RPMI7951 (cell line): Measurements from ENCODE around the gene ARFGAP1. TPM values are rescaled to one million over a fixed set of nuclear protein-coding genes. Genes with fewer than 3 reads are reported as not detected.
A peak's percentile ranks its signal among the peaks of the same experiment; 100 is the strongest.

Experiments
- DNase-seq: peaks from one replicate; pipeline ENCODE4 v3.0.0-alpha.2; 2012; ENCODE audit warnings: low read depth
- total RNA-seq: library from RNA; depleted of rRNA; stranded (reverse); fragments of >200 nt; shearing (Covaris generic); gene quantifications from 2 replicates; pipeline ENCODE4 v1.2.3, GENCODE V29; 2014

Gene ARFGAP1
- total RNA-seq, 1 experiment from 2014 or later = 29.0 TPM

DNA sequence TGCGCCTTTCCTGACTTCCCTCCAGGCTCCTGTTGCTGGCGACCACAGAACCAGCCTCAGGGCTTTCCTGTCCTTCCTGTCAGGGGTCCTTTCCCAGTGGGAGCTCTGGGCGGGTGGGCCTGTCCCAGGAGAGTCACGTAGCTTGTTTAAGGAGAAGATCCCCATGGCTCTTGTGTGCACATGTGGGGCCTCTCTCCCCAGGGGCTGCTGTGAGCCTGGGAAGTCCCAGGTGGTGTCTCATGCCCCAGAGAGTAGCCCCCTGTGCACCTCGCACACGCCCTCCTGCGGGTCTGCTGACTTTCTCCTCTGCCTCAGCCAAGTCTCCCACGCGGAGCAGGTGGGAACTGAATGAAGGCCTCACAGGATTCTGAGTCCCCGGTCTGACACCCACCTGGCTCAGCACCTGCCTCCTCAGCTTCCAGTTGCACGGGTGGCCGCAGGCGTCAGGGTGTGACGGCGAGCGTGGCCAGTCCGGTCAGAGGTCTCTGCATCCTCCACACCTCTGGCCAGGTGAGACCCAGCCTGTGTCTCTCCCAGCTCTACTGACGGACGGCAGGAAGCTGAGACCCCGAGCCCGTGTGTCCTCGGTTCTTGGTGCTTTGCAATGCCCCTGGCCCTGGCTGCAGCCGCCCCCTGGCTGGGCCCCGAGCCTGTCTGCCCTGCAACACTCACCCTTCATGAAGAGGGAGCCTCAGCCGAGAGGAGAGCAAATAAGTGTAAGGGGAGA, 12.7 kb upstream of the ARFGAP1 start:
- no peak for DNase-seq

DNA sequence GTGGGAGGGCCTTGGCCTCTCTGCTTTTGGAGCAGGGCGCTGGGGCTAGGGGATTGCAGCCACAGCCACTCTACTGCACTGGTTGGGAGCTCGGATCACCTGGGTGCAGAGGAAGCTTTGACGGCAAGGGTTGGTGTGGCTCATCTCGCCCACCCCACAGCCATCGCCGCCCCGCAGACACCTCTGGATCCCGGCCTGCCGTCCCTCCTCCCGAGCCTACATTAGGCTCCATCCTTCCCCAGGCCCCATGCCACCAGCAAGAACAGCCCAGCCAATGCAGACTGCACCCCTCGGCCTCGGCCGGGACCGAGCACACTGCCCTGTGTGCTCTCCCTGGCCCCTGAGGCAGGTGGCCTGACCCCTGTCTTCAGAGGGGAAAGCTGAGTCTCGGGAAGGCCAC, 12.1 kb upstream of the ARFGAP1 start:
- no peak for DNase-seq

DNA sequence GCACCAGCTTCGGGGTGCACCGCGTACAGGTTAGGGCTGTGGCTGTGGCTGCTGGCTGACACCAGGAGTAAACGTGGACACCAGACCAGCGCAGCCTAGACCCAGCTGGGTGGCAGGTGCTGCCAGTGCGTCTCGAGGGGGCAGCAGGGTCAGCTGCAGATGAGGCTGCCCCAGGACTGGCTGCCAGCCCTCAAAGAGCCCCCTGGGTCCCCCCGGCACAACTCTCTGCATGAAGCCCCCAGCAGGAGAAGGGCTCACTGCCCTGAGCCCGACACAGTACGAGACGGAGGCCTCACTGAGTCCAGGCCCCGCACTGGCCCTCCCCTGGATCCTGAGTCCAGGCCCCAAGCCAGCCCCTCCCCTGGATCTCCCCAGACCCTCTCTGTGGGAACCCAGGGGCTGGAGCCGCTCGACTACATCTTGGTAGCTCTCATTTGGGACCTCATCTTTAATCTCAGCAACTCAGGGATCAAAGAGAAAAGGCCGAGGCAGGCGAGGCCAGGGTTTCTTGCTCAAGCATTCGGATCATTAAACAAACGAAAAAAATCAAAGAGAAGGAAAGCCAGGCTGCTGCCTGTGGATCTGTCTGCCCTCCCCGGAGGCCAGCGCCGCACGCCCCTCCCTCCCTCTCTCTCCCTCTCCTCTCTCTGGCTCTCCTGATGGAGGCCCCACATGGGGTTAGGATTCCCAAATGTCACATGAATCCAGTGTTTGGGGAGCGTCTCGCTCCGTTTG, 11.4 kb upstream of the ARFGAP1 start:
- no peak for DNase-seq

DNA sequence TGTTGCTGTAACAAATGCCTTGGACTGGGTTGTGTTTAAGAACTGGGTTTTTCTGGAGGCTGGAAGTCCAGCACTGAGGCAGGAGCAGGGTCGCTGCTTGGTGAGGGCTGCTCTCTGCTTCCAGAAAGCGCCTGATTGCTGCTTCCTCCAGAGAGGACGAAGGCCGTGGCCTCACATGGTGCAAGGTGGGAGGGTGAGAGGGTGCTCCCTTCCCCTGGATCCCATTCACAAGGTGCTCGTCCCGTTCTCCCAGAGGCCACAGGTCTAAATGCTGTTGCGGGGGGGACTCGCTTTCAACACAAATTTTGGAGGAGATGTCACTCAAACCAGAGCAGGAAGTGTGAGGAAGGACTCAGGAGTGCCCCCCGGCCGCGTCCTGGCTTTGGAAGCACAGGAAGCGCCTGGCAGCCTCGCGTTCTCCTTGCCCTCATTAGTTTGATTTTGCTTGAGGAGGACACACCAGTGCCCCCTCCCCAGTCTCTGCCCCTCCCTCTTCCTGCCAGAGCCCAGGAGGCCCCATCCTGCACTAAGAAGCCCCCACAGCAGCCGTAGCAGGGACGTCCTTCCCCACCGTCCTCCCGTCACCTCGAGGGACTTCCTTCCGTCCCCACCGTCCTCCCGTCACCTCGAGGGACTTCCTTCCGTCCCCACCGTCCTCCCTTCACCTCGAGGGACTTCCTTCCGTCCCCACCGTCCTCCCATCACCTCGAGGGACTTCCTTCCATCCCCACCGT, 10.7 kb upstream of the ARFGAP1 start:
- no peak for DNase-seq

DNA sequence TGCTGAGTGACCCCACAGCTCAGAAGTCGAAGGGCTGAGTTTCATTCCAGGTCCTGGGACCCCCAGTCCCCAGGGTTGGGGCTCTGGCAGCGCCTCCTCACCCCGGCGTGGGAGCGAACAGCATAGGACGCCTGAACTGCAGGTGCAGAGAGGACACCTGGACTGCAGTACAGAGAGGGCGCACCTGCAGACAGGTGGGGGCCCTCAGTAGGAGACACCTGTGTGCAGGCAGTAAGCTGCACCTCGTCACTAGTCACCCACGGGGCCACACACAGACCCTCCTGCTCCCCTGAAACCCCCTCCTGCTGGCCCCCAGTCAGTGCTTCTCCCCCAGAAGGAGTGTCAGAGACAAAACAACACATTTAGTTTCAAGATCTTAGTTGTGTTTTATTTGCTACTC, 9.8 kb upstream of the ARFGAP1 start:
- no peak for DNase-seq

DNA sequence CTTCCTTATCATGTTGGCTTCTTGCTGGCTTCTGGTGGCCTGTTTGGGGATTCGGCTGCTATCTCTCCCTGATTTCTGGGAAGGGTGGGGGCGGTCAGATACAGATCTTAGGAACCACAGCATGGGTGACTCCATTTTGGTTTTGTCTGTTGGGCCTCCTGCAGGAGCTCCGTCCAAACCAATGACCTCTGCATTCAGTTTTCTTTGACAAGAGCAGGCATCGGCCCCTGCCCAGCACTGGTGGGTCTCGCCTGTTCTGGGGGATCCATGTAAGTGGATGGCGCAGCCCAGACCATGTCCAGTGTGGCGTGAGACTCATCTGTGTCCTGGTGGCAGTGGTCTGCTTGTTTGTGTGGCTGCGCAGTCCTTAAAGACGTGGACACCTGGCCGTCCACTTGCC, 8.6 kb upstream of the ARFGAP1 start:
- DNase-seq = no peak

DNA sequence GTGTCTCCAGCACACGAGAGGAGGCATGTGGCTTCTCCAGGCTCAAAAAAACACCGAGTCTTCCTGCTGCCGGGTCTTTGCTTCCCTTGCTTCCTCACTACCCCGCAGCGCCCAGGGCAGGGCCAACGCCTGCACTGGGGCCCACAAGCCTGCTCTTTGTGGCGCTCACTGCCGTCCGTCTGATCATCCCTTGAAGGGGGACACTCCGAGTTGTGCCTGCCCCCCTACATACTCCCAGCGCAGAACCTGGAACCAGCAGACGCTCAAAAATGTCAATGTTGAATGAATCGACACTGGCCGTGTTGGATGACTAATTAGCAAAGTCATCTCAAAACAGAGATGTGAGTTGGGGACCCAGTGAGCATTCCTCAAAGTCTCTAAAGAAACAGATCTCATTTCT, 8.1 kb upstream of the ARFGAP1 start:
- no peak for DNase-seq

DNA sequence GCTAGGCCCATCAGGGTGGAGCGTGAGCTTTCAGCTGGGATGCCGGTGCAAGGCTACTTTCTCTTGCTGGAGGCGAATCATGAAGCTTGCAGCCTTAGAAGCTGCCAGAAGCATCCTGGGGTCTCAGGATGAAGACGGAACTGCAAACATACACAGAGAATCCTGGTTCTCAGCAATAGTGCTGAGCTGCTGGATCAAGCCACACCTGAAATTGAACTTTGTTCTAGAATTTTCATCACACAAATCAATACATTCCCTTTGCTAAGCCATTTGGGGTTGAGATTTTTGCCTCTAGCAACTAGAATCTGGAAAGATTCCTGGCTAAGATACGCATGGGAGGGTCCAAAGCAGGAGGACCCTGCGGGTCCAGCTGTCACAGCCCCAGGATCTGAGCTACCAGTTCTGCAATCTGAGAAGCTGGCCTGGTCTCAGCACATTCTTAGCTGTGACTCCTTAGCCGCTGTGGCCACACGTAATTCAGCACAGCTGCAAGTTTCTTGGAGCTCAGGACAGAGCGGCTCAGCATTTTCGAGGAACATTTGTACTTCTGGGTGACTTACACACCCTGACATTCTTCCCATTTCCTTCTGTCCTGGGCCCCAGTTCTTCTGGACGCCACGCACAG, 6.6 kb upstream of the ARFGAP1 start:
- peak; percentile 43 for DNase-seq

DNA sequence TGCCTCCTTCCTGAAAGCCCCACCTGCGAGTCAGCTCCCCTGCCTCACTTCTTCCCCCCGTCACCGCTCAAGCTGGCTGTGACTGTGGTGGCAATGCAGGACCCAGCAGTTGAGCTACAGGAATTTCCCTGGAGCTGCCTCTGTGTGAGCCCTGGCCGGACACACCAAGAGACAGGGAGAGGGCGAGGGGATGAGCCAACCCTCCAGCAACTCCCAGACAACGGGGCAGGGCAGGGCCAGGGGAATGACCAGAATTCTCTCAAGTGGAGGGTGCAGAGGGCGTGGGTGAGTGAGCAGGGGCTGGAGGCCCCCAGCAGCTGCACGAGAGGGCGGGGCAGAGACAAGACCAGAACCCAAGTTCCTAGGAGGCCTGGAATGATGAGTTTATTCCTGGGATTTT, 4.9 kb upstream of the ARFGAP1 start:
- DNase-seq = no peak

DNA sequence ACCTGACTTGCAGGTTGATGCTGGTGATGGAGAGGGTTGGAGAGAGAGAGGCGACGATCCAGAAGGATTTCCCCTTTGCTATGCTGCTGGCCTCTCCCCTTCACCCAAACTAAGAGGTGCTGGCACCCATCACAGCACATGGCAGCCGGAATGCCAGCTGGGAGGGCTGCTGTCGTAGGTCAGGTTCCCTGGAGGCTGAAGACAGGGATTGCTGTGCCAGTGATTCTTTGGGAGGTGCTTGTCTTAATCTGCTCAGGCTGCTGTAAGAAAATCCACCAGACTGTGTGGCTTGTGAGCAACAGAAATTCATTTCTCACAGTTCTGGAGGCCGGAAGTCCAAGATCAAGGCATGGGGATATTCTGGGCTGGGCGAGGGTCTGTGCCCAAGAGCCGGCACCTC, 4.4 kb upstream of the ARFGAP1 start:
- no peak for DNase-seq

DNA sequence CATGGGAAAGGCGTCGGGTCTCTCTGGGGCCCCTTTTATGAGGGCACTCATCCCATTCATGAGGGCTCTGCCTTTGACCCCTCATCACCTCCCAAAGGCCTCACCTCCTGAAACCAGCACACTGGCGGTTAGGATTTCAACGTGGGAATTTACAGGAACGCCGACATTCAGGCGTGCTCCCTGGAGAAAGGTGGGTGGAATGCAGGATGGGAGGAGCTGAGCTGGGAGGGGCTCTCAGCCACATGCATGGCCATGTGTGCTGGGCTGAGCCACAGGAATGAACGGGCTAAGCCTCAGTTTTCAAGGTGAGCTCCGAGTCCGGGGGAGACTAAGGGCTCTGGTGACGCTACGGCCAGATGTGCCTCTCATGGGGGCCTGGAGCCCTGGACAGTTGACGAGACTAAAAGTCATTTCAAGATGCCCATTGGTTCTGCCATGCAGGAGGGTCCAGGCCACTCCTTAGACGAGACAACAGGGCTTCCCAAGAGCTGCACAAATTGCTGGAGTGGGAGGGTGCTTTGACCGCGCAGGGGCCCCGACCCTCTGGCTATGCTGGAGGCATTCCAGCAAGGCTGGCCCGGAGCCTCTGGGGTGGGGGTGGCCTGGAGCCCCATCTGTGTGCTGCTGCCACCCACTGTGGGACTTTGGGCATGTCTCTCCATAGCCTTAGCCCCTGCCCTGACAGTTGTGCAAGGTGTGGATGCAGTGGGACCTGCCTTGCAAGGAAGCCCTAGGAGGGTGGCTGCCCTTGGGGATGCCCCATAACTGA, 3.8 kb upstream of the ARFGAP1 start:
- DNase-seq = no peak

DNA sequence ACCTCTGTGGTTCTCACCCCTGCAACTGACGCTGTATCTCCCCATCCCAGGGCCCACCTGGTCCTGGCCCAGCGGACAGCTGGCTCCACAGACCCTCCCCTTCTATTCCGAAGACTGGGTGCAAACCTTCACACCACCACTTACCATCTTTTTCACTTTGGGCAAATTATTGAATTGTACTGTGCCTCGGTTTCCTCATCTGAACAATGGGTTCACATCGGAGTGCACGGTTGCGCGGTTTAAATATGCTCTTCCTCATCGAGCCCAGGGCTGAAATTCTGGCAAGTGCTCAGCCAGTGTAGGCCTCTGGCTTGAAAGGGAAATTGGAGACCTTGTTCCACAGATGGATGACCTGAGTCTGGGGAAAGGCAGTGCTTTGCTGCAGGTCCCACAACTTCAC, 2.9 kb upstream of the ARFGAP1 start:
- DNase-seq = no peak

DNA sequence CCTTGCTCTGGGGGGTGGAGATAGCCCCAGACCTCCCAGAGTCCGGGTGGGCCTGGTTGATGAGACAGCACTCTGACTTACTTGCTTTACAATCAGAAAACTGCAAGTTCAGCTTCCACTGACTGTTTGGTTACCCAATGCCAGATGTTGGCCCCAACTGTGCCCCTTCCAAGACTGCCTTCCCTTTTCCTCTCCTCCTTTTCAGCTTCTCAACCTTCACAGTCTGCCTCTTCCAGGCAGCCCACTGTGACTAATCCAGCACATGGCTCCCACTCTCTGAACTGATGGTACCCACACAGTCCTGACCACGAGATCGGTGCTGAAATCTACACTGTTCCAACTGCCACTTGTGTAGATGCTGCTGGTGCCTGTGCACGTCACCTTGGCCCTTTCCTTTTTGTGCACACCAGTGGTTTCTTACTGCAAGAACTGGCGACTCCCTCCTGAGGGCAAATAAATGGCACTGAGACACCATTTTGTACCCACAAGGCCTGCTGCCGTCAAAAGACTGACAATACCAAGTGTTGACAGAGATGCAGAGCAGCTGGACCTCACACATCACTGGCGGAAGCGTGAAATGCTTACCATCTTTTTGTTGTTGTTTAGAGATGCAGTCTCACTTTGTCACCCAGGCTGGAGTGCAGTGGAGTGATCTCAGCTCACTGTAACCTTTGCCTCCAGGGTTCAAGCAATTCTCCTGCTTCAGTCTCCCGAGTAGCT, 1.8 kb upstream of the ARFGAP1 start:
- DNase-seq = no peak

DNA sequence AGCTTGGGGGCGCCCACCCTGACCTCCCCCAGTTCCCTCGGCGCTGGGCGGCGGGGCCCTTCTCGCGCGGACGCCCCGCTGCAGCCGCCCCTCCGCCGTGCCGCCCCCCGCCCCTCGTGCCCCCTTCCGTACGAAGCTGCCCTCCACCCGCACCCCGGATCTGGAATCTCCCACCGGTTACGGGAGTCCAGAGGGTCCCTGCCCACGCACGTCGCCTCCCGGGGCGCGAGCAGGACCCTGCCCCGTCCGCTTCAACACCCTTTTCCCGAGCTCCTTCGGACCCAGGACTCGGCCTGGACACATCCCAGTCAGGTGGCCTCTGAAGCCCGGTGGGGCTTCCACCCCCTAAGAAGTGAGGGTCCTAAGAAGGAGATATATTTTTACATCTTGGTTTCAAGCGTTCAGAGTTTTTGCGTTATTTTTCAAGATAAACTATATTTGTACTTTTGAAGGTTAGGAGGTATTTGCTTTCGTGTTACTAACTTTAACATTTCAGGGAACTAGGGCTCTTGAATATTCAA, 506 bp downstream of the ARFGAP1 start:
- DNase-seq = no peak

DNA sequence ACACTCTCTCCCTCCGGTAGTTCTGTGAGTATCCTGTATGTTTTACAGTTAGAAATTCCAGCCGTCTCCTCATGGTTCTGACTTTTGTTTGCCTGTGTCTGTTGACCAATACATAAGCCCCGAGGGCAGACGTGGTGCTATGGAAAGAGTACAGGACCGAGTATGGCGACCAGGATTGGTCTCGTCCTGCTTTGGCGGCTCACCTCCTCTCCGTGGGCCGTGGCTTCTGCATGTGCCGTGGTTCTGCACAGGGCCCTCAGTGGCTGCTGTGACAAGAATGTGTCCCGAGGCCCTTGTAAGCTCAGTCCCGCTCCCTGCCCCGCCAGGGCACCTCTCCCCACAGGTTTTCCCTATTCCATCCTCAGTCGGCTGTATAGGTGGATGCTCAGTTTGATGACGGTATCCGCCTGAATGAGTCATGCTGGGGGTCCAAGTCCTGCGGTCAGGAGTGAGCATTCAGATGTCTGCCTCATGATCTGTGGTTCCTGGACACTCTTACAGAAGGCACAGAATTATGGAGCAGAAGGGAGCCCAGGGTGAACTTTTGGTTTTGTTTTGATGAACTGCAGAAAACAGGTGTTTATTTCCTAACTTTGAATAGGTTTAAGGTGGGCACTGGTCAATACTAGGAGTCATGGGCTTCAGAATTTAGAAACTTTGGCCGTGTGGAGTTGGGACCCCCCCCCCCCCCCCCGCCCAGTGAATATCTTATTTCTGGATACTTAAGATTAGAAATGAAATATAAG, 1.2 kb downstream of the ARFGAP1 start:
- DNase-seq = peak; percentile 87

DNA sequence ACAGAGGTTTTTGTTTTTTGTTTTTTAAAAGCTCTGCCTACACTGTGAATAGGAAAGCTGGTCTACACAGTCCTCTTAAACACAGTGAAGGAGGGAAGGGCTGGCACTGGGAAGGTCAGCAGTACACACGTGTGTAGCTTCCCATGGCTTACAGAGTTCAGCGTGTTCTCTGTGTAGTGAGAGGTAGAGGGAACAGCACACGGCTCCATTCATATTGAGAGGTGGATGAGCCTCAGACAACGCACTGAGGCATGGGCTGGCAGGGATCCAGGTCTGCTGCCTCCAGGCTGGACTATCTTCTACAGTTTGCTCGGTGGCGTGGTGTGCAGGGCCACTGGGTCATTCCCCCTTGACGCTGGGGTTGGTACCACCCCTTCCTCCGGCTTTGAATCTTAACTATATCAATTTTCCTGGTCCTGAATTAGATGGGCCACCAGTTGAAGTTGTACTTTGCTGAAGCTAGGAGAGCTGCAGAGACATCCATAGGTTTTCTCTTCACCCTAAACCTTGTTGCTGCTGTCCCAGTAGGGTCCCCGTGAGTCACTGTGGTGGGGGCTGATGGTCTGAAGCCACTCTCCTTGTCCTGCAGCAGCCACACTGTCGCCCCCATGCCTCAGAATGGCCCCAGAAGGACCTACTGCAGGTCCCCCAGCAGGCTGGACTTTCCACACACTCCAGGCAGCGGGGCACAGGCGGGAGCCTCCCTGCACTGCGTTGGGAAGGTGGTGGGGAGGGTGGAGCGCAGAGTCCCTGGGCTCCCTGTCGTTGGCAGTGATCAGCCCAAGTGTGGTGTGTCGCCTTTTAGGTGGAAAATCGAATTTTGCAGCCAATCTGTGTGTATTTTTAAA, 2.0 kb downstream of the ARFGAP1 start:
- DNase-seq = peak; percentile 22

DNA sequence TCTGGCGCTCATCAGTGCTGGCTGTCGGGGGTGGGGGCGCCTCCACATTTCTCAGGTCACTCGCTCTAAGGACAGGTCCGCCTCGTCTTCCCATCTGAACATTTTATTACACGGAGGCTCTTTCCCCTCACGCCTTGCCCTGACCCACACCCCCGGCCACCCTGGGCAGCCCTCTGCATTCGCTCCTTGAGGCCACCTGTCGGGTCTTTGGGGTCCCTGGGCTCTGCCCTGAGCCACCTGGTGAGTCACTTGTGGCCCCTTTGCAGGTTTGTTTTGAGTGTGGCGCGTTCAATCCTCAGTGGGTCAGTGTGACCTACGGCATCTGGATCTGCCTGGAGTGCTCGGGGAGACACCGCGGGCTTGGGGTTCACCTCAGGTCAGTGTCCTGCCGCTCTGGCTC, 3.2 kb downstream of the ARFGAP1 start:
- no peak for DNase-seq

DNA sequence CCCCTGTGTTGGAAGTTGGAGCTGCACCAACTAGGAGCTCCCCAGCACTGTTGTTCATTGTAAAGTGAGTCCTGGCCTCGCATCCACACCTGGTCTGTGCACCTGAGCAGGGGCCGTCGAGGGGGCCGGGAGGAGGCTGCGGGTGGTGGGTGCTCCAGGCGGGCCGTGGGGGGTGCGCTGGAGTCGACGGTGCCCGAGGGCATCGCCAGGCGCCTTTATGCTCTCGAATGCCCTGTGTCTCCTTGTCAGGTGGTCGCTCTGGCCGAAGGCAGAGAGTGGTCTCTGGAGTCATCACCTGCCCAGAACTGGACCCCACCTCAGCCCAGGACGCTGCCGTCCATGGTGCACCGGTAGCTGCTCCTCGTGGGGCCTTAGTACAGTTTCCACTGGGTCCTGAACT, 4.3 kb downstream of the ARFGAP1 start:
- no peak for DNase-seq
